OCI-LY7 (cell line): ENCODE data around the gene PITPNM3. TPM values are rescaled to one million over a fixed set of nuclear protein-coding genes. Genes with fewer than 3 reads are reported as not detected.

Experiments
- BruUV-seq: library from RNA; stranded (reverse); fragments of 400-500 nt; replicated peaks from 2 replicates; lab custom pipeline; 2021; lab: Mats Ljungman, UMichigan
- CTCF ChIA-PET: fragments of 300-600 bp; sonication (Branson Sonifier 250); formaldehyde crosslinking; loops from one replicate; lab custom pipeline; 2022; ENCODE audit warnings: antibody characterized with exemption; ENCODE audit not compliant: unreplicated experiment; lab: Charles Lee
- POLR2A ChIA-PET: fragments of 300-600 bp; sonication (Branson Sonifier 250); formaldehyde crosslinking; loops from one replicate; lab custom pipeline; 2022; ENCODE audit warnings: antibody characterized with exemption; lab: Charles Lee
- DNase-seq: peaks from one replicate; pipeline ENCODE4 v3.0.0-alpha.2; 2015; ENCODE audit warnings: low spot score
- H2AFZ ChIP-seq: fragments of 200-600 bp; sonication (generic), shearing (Covaris generic); 2 replicates; pipeline ENCODE4 v1.6.1; 2014; ENCODE audit warnings: mild to moderate bottlenecking, antibody characterized with exemption, low read length, moderate library complexity
- H3K27ac ChIP-seq: fragments of 200-600 bp; sonication (generic); 2 replicates; pipeline ENCODE4 v1.5.1; 2014; ENCODE audit warnings: mixed run types, low read depth, mild to moderate bottlenecking, moderate library complexity, low read length, inconsistent platforms; ENCODE audit not compliant: poor library complexity, severe bottlenecking
- H3K36me3 ChIP-seq: fragments of 200-600 bp; sonication (generic); 2 replicates; pipeline ENCODE4 v1.6.1; 2014; ENCODE audit warnings: mild to moderate bottlenecking, antibody characterized with exemption, low read length, moderate library complexity, mixed read lengths; ENCODE audit not compliant: insufficient read depth
- H3K4me1 ChIP-seq: fragments of 200-600 bp; sonication (generic); 2 replicates; pipeline ENCODE4 v1.5.1; 2014; ENCODE audit warnings: mild to moderate bottlenecking, low read length; ENCODE audit not compliant: insufficient read depth, poor library complexity, severe bottlenecking
- H3K4me2 ChIP-seq: fragments of 200-600 bp; sonication (generic); 2 replicates; pipeline ENCODE4 v1.6.1; 2014; ENCODE audit warnings: mild to moderate bottlenecking, low read length
- H3K4me3 ChIP-seq: fragments of 200-600 bp; sonication (generic); 2 replicates; pipeline ENCODE4 v1.5.1; 2014; ENCODE audit warnings: mild to moderate bottlenecking, low read depth, low read length; ENCODE audit not compliant: poor library complexity, severe bottlenecking
- H3K79me2 ChIP-seq: fragments of 200-600 bp; sonication (generic); 2 replicates; pipeline ENCODE4 v1.6.1; 2016; ENCODE audit warnings: low read depth, mild to moderate bottlenecking, low read length, moderate library complexity, mixed read lengths; ENCODE audit not compliant: insufficient read depth
- H3K9me2 ChIP-seq: fragments of 200-600 bp; sonication (generic); 2 replicates; pipeline ENCODE4 v1.6.1; 2016; ENCODE audit warnings: mild to moderate bottlenecking, low read length, mixed read lengths; ENCODE audit not compliant: insufficient read depth
- H3K9me3 ChIP-seq: fragments of 200-600 bp; sonication (generic); 2 replicates; pipeline ENCODE4 v1.6.1; 2014; ENCODE audit warnings: mild to moderate bottlenecking, mixed run types, low read length, mixed read lengths
- H4K20me1 ChIP-seq: fragments of 200-600 bp; sonication (generic); 2 replicates; pipeline ENCODE4 v1.6.1; 2014; ENCODE audit warnings: mild to moderate bottlenecking, antibody characterized with exemption, low read length, moderate library complexity, mixed read lengths; ENCODE audit not compliant: insufficient read depth
- EZH2phosphoT487 ChIP-seq: fragments of 200-600 bp; sonication (generic); IDR thresholded peaks from 2 replicates; pipeline ENCODE4 v1.6.1; 2018; ENCODE audit warnings: low read depth, borderline replicate concordance, mild to moderate bottlenecking, mixed run types, antibody characterized with exemption, low read length, moderate library complexity, mixed read lengths
- intact Hi-C: fragments of 100-400 bp; cut with micrococcal nuclease; formaldehyde crosslinking; loops from one replicate; pipeline ENCODE4 v1.10.0; 2022; ENCODE audit not compliant: unreplicated experiment
- total RNA-seq, 2 experiments: library from RNA; depleted of rRNA in 1 of 2; stranded (reverse); fragments of >200 nt in 1 of 2; shearing (Covaris generic) in 1 of 2; gene quantifications; 2 replicates each; pipeline ENCODE4 v1.2.3, GENCODE V29; 2014 to 2022
- TF ChIP-seq, protein P1 (sequence below): fragments of 200-600 bp; sonication (generic); conservative IDR thresholded peaks from 2 replicates; pipeline ENCODE4 v1.5.1; 2014; ENCODE audit warnings: mild to moderate bottlenecking, antibody characterized with exemption, low read length, moderate library complexity, mixed read lengths

PITPNM3 gene
- total RNA-seq, 2 experiments from 2014 or later: 0.76 to 1.6 TPM

DNA sequence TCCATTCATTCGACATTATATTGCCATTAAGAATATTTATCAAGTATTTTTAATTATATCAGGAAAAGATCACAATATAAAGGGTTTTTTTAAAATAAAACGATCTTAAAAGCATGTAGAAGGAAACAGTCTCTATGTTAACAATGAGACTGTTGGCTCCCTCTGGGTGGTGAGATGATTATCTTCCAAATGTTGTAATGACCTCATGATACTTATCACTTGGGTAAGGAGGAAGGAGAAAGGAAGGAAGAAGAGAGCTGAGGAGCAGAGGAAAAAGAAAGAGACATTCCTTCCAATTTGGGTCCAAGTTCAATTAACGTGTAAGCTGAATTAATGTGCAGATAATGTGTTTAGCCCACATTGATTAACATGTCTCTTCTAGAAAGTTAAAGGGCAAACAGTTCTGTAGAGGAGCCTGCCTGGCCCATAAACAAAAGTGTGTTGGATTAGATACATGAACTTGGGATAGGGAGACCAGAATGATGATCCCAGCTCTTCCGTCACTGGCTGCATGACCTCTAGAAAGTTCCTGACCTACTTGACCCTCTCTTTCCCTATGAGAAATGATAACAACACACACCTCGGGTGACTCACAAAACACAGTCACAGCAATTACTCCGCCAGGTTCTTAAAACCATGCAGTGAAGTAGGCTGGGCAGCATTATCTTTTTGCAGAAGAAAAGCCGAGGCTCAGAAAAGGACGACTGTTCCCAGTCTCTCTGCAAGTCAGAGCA is 80.1 kb downstream of the PITPNM3 start:
- Histone ChIP-seq H3K36me3 (no peaks in the 10 kb centered on the region), H3K79me2 (no peaks in the 10 kb centered on the region), H3K27ac (no peak overlapping the region), H2AFZ (no peak overlapping the region), H3K4me2 (no peak overlapping the region), H4K20me1 (no peaks in the 10 kb centered on the region), H3K9me3 (no peaks in the 10 kb centered on the region), H3K9me2 (no peaks in the 10 kb centered on the region), H3K4me1 (no peaks in the 10 kb centered on the region), H3K4me3 (no peak overlapping the region)
- TF ChIP-seq EZH2phosphoT487: no peak
- TF ChIP-seq, protein P1, sequence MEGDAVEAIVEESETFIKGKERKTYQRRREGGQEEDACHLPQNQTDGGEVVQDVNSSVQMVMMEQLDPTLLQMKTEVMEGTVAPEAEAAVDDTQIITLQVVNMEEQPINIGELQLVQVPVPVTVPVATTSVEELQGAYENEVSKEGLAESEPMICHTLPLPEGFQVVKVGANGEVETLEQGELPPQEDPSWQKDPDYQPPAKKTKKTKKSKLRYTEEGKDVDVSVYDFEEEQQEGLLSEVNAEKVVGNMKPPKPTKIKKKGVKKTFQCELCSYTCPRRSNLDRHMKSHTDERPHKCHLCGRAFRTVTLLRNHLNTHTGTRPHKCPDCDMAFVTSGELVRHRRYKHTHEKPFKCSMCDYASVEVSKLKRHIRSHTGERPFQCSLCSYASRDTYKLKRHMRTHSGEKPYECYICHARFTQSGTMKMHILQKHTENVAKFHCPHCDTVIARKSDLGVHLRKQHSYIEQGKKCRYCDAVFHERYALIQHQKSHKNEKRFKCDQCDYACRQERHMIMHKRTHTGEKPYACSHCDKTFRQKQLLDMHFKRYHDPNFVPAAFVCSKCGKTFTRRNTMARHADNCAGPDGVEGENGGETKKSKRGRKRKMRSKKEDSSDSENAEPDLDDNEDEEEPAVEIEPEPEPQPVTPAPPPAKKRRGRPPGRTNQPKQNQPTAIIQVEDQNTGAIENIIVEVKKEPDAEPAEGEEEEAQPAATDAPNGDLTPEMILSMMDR: no peak
- no TSS peak for BruUV-seq
- intact Hi-C loops: no loop called here
- CTCF ChIA-PET: no interaction called here
- no peak for DNase-seq
- POLR2A ChIA-PET: no interaction called here

DNA sequence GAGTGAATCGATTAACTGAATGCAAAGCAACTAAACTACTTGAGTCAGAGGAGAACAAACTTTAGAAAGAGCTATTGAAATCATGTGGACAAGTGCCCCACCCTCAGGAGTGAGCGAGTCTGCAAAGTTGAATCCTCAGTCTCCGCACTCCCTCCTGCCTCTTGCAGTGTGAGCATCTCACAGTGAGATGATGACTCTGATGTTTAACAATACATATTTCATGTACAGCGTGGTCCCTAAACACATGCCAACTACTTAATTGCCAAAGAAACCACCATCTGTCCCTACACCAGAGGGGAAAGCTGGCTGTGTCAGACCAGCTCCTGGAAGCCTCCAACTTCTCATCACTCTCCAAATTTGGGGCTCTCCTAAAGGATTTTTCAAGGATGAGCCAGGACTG is 80.9 kb downstream of the PITPNM3 start:
- H3K36me3 ChIP-seq: no peaks in the 10 kb centered on the region
- no peaks in the 10 kb centered on the region for H3K9me2 ChIP-seq
- no peak for DNase-seq
- H3K27ac ChIP-seq: no peak overlapping the region
- intact Hi-C loops: no loop called here
- H2AFZ ChIP-seq: no peak overlapping the region
- BruUV-seq: no TSS peak
- TF ChIP-seq, protein P1: no peak
- TF ChIP-seq EZH2phosphoT487: no peak
- no peaks in the 10 kb centered on the region for H4K20me1 ChIP-seq
- H3K9me3 ChIP-seq: no peaks in the 10 kb centered on the region
- no peaks in the 10 kb centered on the region for H3K4me1 ChIP-seq
- ChIA-PET POLR2A (no interaction called here), CTCF (interaction anchor here (0.8 kb wide), 1 partner anchor 173 kb away, joined by 9 read pairs; no protein-coding TSS in a partner anchor)
- H3K79me2 ChIP-seq: no peaks in the 10 kb centered on the region
- H3K4me3 ChIP-seq: no peak overlapping the region
- no peak overlapping the region for H3K4me2 ChIP-seq

DNA sequence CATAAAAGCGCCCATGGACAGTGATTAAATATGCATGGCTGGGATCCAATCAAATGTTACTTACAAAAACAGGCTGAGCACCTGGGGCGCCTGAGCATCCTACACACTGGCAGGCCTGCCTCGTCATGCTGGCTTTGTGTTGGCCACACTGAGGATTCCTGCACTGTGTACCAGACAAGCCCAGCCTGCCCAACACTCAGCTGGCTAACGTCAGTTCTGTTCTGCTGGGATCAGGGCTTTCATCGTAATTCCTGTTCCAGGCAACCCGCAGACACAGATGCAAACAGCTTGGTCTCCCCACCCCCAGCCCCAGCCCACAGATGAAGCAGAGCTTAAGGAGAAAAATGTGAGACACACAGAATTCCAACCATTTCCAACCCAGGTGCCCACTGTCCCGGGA is 81.4 kb downstream of the PITPNM3 start:
- POLR2A ChIA-PET: no interaction called here
- TF ChIP-seq EZH2phosphoT487: no peak
- TF ChIP-seq, protein P1: no peak
- Histone ChIP-seq H3K4me1 (no peaks in the 10 kb centered on the region), H3K9me2 (no peaks in the 10 kb centered on the region), H4K20me1 (no peaks in the 10 kb centered on the region), H3K79me2 (no peaks in the 10 kb centered on the region), H3K4me3 (no peak overlapping the region), H2AFZ (no peak overlapping the region), H3K36me3 (no peaks in the 10 kb centered on the region), H3K4me2 (no peak overlapping the region), H3K9me3 (no peaks in the 10 kb centered on the region), H3K27ac (no peak overlapping the region)
- no peak for DNase-seq
- CTCF ChIA-PET: interaction anchor here (0.8 kb wide), 1 partner anchor 174 kb away, joined by 9 read pairs; no protein-coding TSS in a partner anchor
- intact Hi-C loops: no loop called here
- no TSS peak for BruUV-seq
